Kidney (tissue), 11 donors: Measurements from ENCODE around the gene ANKRD18B. TPM values are rescaled to one million over a fixed set of nuclear protein-coding genes. Genes with fewer than 3 reads are reported as not detected.
"Not testable (repeated sequence)": the region's sequence is repeated elsewhere in the genome, so short reads cannot be mapped to it uniquely, and the experiment has no call there.

Source experiments
- DNase-seq, 5 donors: peaks; one replicate each; pipeline ENCODE4 v3.0.0-alpha.2; 2013 to 2020
- FAIRE-seq: peaks from 2 replicates; lab custom pipeline; 2012; peaks lifted over from hg19 to GRCh38; lab: Jason Lieb, UNC
- H3K27ac ChIP-seq, 2 donors: one replicate each; pipeline ENCODE4 v1.7.0; 2013; ENCODE audit warnings: low read depth in 2 of 2, low read length in 2 of 2, inconsistent platforms in 1 of 2
- H3K27me3 ChIP-seq: one replicate; pipeline ENCODE4 v1.7.1; 2013; ENCODE audit warnings: low read length, inconsistent platforms; ENCODE audit not compliant: control insufficient read depth, insufficient read depth
- H3K36me3 ChIP-seq, 3 donors: one replicate each; pipeline versions ENCODE4 v1.7.0 to v1.7.1; 2013; ENCODE audit warnings: low read length in 3 of 3, control low read depth in 1 of 3, inconsistent platforms in 1 of 3; ENCODE audit not compliant: insufficient read depth in 3 of 3, control insufficient read depth in 2 of 3
- H3K4me1 ChIP-seq, 3 donors: one replicate each; pipeline versions ENCODE4 v1.7.0 to v1.7.1; 2013; ENCODE audit warnings: low read length in 3 of 3, inconsistent platforms in 1 of 3, low read depth in 1 of 3; ENCODE audit not compliant: control insufficient read depth in 2 of 3, insufficient read depth in 2 of 3
- H3K4me3 ChIP-seq, 3 donors: one replicate each; pipeline versions ENCODE4 v1.7.0 to v1.8.1; 2013; ENCODE audit warnings: low read length in 3 of 3, control low read depth in 1 of 3, inconsistent platforms in 1 of 3
- H3K9ac ChIP-seq, 3 donors: one replicate each; pipeline versions ENCODE4 v1.7.0 to v1.7.1; 2013; ENCODE audit warnings: low read length in 3 of 3, control low read depth in 1 of 3, inconsistent platforms in 1 of 3
- H3K9me3 ChIP-seq, 3 donors: one replicate each; pipeline versions ENCODE4 v1.7.0 to v1.7.1; 2013; ENCODE audit warnings: low read length in 3 of 3, control low read depth in 1 of 3, inconsistent platforms in 1 of 3; ENCODE audit not compliant: control insufficient read depth in 2 of 3, insufficient read depth in 1 of 3
- intact Hi-C: fragments of 100-400 bp; cut with DNase I; formaldehyde crosslinking; loops from one replicate; pipeline ENCODE4 v1.11.1; 2022
- polyA plus RNA-seq: library from polyadenylated mRNA; stranded (reverse); fragments of 350-450 nt; fragmentation: Illumina TruSeq; extraction: RNeasy Lipid Tissue Mini Kit (QIAGEN cat#74804); gene quantifications from one replicate; pipeline ENCODE4 v1.2.3, GENCODE V29; 2014; ENCODE audit warnings: low read depth, low replicate concordance; ENCODE audit not compliant: insufficient read depth
- total RNA-seq: library from RNA; stranded (reverse); fragmentation: NEBNext Ultra II Directional; extraction: Animal tissue kit (Norgen Biotek cat#: 25700); gene quantifications from one replicate; pipeline ENCODE4 v1.2.1, GENCODE V29; 2021
- donor health status: control.
- donor health status: control.
- donor health status: DM: yes; HTN: yes; CAD: no.
- donor health status: Normal renal cell carcinoma (clear cell type).

ANKRD18B gene
- total and polyA plus RNA-seq, 2 donors from 2014 or later, result 0.72 TPM; not detected in 1

DNA sequence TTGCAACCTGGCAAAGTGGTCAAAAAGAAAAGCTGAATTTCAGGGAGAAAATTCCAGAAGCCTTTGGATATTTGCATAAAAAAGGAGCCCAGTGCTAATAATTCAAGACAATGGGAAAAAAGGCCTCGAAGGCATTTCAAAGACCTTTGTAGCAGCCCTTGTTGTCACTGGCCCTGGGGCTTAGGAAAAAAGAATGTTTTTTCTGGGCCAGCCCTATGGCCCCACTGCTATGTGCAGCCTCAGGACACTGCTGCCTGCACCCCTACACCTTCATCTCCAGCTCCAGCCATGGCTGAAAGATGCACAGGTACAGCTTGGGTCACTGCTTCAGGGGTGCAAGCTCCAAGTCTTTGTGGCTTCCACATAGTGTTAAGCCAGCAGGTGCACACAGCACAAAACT, 62.1 kb downstream of the ANKRD18B start:
- H3K9me3 ChIP-seq, intact Hi-C loops, H3K36me3 ChIP-seq, DNase-seq, H3K27ac ChIP-seq, H3K4me3 ChIP-seq, H3K27me3 ChIP-seq, H3K9ac ChIP-seq, H3K4me1 ChIP-seq, FAIRE-seq: not testable (repeated sequence)

- H3K9me3 ChIP-seq, intact Hi-C loops, FAIRE-seq, H3K4me1 ChIP-seq, H3K9ac ChIP-seq, H3K4me3 ChIP-seq, H3K27ac ChIP-seq, H3K36me3 ChIP-seq, DNase-seq, H3K27me3 ChIP-seq: not testable (repeated sequence)
These were observed 63.7 kb downstream of the ANKRD18B start for GRCh38 chr9:33587799-33588198.

DNA sequence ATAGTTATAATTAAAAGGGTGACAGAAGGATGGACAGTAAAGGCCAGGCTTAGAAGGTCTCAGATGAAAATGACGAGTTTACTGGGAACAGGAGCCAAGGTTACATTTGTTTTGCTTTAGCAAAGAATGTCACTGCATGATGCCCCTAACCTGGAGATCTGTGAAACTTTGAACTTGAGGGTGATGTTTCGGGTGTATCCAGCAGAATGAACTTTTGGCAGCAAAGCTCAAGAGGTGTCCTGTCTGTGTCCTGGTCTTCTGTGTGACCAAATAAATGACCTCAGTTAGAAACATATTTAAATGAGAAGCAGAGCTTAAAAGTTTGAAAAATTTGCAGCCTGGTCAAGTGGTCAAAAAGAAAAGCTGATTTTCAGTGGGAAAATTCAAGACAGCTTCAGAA, 64.8 kb downstream of the ANKRD18B start:
- not testable (repeated sequence) for FAIRE-seq, H3K36me3 ChIP-seq

GRCh38 chr9:33590857-33591256, 66.8 kb downstream of the ANKRD18B start:
- H3K36me3 ChIP-seq, DNase-seq, H3K4me3 ChIP-seq, H3K27ac ChIP-seq, FAIRE-seq, intact Hi-C loops, H3K4me1 ChIP-seq, H3K9ac ChIP-seq, H3K9me3 ChIP-seq, H3K27me3 ChIP-seq: not testable (repeated sequence)

More for the DNA sequence above, 64.8 kb downstream of the ANKRD18B start:
- intact Hi-C loops, H3K9ac ChIP-seq, H3K4me1 ChIP-seq, H3K4me3 ChIP-seq, H3K27me3 ChIP-seq, DNase-seq, H3K9me3 ChIP-seq, H3K27ac ChIP-seq: not testable (repeated sequence)

GRCh38 chr9:33596974-33597373, 72.9 kb downstream of the ANKRD18B start:
- H3K27me3 ChIP-seq, H3K9ac ChIP-seq, intact Hi-C loops, H3K4me3 ChIP-seq, DNase-seq, H3K9me3 ChIP-seq, H3K27ac ChIP-seq, H3K36me3 ChIP-seq, H3K4me1 ChIP-seq, FAIRE-seq: not testable (repeated sequence)

DNA sequence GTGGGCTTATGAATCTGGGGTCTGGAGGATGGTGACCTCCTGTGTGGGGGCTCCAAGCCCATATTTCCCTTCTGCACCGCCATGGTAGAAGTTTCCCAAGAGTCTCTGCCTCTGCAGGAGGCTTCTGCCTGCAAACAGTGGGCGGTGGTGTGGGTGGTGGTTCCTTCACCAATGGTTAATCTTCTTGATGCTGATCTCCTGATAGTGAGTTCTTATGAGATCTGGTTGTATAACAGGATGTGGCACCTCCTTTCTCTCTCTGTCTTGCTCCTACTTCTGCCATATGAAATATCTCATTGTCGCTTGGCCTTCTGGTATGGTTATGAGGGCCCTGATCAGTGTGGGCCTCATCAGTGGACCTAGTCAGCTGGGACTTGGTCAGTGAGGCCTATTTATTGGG, 73.3 kb downstream of the ANKRD18B start:
- DNase-seq, H3K9me3 ChIP-seq, H3K9ac ChIP-seq, FAIRE-seq, intact Hi-C loops, H3K4me1 ChIP-seq, H3K27ac ChIP-seq, H3K4me3 ChIP-seq, H3K36me3 ChIP-seq, H3K27me3 ChIP-seq: not testable (repeated sequence)

- FAIRE-seq, intact Hi-C loops, DNase-seq: not testable (repeated sequence)
These were observed 74.8 kb downstream of the ANKRD18B start for GRCh38 chr9:33598796-33599379.

DNA sequence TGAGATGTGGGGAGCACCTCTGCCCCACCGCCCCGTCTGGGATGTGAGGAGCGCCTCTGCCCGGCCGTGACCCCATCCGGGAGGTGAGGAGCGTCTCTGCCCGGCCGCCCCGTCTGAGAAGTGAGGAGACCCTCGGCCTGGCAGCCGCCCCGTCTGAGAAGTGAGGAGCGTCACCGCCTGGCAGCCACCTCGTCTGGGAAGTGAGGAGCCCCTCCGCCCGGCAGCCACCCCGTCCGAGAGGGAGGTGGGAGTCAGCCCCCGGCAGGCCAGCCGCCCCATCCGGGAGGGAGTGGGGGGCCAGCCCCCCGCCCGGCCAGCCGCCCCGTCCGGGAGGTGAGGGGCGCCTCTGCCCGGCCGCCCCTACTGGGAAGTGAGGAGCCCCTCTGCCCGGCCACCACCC, 76.9 kb downstream of the ANKRD18B start:
- H3K36me3 ChIP-seq, H3K9ac ChIP-seq, H3K9me3 ChIP-seq, intact Hi-C loops, H3K27me3 ChIP-seq, H3K27ac ChIP-seq, FAIRE-seq, DNase-seq, H3K4me1 ChIP-seq, H3K4me3 ChIP-seq: not testable (repeated sequence)

More at GRCh38 chr9:33598796-33599379, 74.8 kb downstream of the ANKRD18B start:
- not testable (repeated sequence) for H3K27me3 ChIP-seq, H3K4me1 ChIP-seq, H3K27ac ChIP-seq, H3K9me3 ChIP-seq, H3K4me3 ChIP-seq, H3K9ac ChIP-seq, H3K36me3 ChIP-seq
